Measurements from ENCODE around the gene UBR2. TPM values are rescaled to one million over a fixed set of nuclear protein-coding genes. Genes with fewer than 3 reads are reported as not detected.

UBR2 gene
- 22.6 and 28.4 TPM in 2 replicates for total RNA-seq (2014; rRNA removed; shearing (Covaris generic); ENCODE audit: low replicate concordance)

DNA sequence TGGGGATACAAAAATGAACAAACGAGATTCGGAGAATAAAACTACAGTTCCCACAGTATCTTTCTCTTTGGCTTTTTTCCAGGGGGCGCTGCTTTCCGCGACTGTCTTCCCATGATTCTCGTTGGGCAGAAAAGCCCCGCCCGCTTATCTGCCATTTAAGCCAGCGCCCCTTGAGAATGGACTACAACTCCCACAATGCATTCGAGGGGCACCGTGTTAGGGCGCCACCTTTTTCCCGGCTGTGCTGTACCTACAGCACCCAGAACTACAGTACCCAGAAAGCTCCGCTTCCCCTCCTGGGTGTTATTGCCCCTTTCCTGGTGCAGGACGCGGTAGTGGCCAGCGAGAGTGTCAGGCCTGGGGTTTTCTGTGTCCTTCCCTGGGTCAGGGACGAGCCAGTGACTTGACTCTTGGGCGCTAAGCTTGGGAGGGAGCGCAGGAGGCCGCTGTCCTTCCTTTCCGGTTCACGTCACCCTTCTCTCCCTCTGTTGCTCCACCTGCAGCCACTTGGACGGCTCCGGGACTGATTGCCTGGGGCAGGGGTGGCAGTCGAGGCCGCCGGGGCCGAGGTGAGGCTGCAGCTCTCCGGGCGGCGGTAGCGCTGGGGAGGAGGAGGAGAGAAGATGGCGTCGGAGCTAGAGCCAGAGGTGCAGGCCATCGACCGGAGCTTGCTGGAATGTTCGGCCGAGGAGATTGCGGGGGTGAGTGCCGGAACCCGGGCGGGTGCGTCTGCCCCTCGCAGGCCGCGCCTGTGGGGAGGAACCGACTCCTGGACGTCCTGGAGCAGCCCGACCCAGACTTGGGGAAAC, at the start of gene UBR2:
UBR2 (plus strand) TSS at position 333 of the 809 bp plus-strand sequence; CDS start at position 624, 291 bp downstream.
- H3K79me2 ChIP-seq (ENCODE audit: low read length): peaks cover 49% of the 10 kb centered on the region
- no peaks in the 10 kb centered on the region for H3K9me2 ChIP-seq (replicated peaks; ENCODE audit: insufficient read depth, low read length)

DNA sequence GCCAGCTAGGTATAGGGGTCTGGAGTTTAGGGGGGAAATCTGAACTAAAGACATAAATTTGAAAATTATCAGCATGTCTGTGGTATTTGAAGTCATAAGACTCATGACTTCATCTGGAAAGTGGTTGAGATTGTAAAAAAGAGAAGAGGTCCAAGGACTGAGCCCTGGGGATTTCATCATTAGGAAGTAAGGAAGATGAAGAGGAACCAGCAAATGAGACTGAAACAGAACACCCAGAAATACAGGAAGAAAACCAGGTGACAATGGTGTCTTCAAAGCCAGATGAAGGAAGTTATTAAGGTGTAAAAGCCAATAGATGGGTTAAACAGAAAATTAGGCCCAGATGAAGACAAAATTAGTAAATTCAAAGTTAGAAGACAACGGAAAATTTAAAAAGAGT, 49.1 kb upstream of the UBR2 start:
- Histone ChIP-seq H3K27me3 (ENCODE audit: low read length) (no peaks in the 10 kb centered on the region), H3K9ac (ENCODE audit: low read length) (no peak overlapping the region), H3K9me3 (ENCODE audit: low read length) (peaks cover under 1% of the 10 kb centered on the region; the same call in 1 of the 2 replicates), H2AFZ (ENCODE audit: low read length) (0 out of 2 replicates have a peak overlapping the region, but pooled peaks have one; percentile 7), H3K9me2 (replicated peaks; ENCODE audit: insufficient read depth, low read length) (no peaks in the 10 kb centered on the region), H4K20me1 (ENCODE audit: insufficient read depth, low read depth, low read length) (no peaks in the 10 kb centered on the region), H3K36me3 (ENCODE audit: insufficient read depth, low read length) (no peaks in the 10 kb centered on the region), H3K4me2 (ENCODE audit: low read depth, low read length, poor library complexity, severe bottlenecking) (no peak overlapping the region), H3K4me1 (ENCODE audit: low read length) (peaks cover 26% of the 10 kb centered on the region), H3K79me2 (ENCODE audit: low read length) (no peaks in the 10 kb centered on the region), H3K4me3 (ENCODE audit: low read length) (no peak overlapping the region), H3K27ac (ENCODE audit: low read length) (no peak overlapping the region)
- peak; percentile 54 for DNase-seq

More for the DNA sequence above, at the start of gene UBR2:
- Histone ChIP-seq H3K27ac (ENCODE audit: low read length) (peak within 1 kb of the TSS; percentile 60), H3K4me2 (ENCODE audit: low read depth, low read length, poor library complexity, severe bottlenecking) (peak within 1 kb of the TSS; percentile 90), H2AFZ (ENCODE audit: low read length) (peak within 1 kb of the TSS; percentile 100), H3K9me3 (ENCODE audit: low read length) (no peaks in the 10 kb centered on the region), H3K36me3 (ENCODE audit: insufficient read depth, low read length) (peaks cover 19% of the 10 kb centered on the region), H3K4me3 (ENCODE audit: low read length) (peak within 1 kb of the TSS; percentile 84), H3K4me1 (ENCODE audit: low read length) (peaks cover 19% of the 10 kb centered on the region), H3K9ac (ENCODE audit: low read length) (peak within 1 kb of the TSS; percentile 83), H4K20me1 (ENCODE audit: insufficient read depth, low read depth, low read length) (no peaks in the 10 kb centered on the region), H3K27me3 (ENCODE audit: low read length) (no peaks in the 10 kb centered on the region)
- DNase-seq: peak; percentile 99

GRCh38 chr6:42519779-42520178, 44.0 kb upstream of the UBR2 start:
- Histone ChIP-seq H3K4me3 (ENCODE audit: low read length) (peak overlapping the region; percentile 10; the same call in 1 of the 2 replicates), H3K4me1 (ENCODE audit: low read length) (peaks cover 32% of the 10 kb centered on the region), H3K36me3 (ENCODE audit: insufficient read depth, low read length) (no peaks in the 10 kb centered on the region), H3K9ac (ENCODE audit: low read length) (no peak overlapping the region), H3K27ac (ENCODE audit: low read length) (peak overlapping the region; percentile 85), H4K20me1 (ENCODE audit: insufficient read depth, low read depth, low read length) (no peaks in the 10 kb centered on the region), H3K27me3 (ENCODE audit: low read length) (no peaks in the 10 kb centered on the region), H3K9me3 (ENCODE audit: low read length) (peaks cover 6% of the 10 kb centered on the region; the same call in 1 of the 2 replicates), H3K79me2 (ENCODE audit: low read length) (no peaks in the 10 kb centered on the region), H3K9me2 (replicated peaks; ENCODE audit: insufficient read depth, low read length) (no peaks in the 10 kb centered on the region), H3K4me2 (ENCODE audit: low read depth, low read length, poor library complexity, severe bottlenecking) (no peak overlapping the region), H2AFZ (ENCODE audit: low read length) (no peak overlapping the region)
- no peak for DNase-seq

DNA sequence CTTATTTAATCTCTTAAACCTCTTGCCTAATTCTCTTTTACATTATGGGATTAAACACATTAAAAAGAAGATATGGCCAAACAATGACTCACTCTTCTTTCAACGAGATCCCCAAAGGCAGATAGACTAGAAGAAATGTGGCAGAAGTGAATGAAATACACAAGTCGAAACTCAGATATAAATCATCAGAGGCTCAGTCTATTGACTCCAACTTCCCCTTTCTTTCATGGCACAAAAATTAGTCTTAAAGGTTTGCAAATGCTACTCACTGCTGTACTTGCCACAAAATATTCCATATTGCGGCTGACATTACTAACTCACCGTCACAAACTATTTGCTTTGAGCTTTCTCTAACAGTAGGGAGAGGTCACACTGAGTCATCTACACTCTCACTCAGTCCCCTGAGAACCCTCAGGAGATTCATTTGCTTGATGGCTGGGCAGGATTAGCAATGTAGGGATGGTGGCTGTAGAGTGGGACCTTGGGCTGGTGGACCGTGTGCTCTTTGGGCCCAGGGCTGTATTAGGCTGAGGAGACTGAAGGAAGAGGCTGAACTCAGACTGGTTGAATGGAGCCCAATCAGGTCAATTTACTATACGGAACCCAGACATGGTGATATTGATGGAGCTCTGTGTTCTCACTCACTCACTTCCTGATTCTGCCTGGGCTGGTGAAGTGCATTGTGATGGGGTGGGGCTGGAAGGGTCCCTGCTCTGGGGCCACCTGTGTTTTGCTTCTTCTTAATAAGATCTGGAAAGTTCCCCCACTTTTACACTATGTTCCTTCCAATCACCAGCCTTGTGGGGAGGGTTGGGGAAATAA, 42.8 kb upstream of the UBR2 start:
- Histone ChIP-seq H3K79me2 (ENCODE audit: low read length) (no peaks in the 10 kb centered on the region), H3K27me3 (ENCODE audit: low read length) (no peaks in the 10 kb centered on the region), H4K20me1 (ENCODE audit: insufficient read depth, low read depth, low read length) (no peaks in the 10 kb centered on the region), H3K27ac (ENCODE audit: low read length) (peak overlapping the region; percentile 85), H3K4me2 (ENCODE audit: low read depth, low read length, poor library complexity, severe bottlenecking) (peak overlapping the region; percentile 39), H3K4me3 (ENCODE audit: low read length) (peak overlapping the region; percentile 10; the same call in 1 of the 2 replicates), H3K36me3 (ENCODE audit: insufficient read depth, low read length) (no peaks in the 10 kb centered on the region), H3K9ac (ENCODE audit: low read length) (peak overlapping the region; percentile 30), H3K4me1 (ENCODE audit: low read length) (peaks cover 22% of the 10 kb centered on the region), H2AFZ (ENCODE audit: low read length) (peak overlapping the region; percentile 81), H3K9me2 (replicated peaks; ENCODE audit: insufficient read depth, low read length) (no peaks in the 10 kb centered on the region), H3K9me3 (ENCODE audit: low read length) (peaks cover 6% of the 10 kb centered on the region; the same call in 1 of the 2 replicates)
- peak; percentile 81 for DNase-seq

GRCh38 chr6:42522036-42522435, 41.8 kb upstream of the UBR2 start:
- peaks cover 6% of the 10 kb centered on the region; the same call in 1 of the 2 replicates for H3K9me3 ChIP-seq (ENCODE audit: low read length)
- H3K27me3 ChIP-seq (ENCODE audit: low read length): no peaks in the 10 kb centered on the region
- no peaks in the 10 kb centered on the region for H3K36me3 ChIP-seq (ENCODE audit: insufficient read depth, low read length)
- no peak overlapping the region for H3K4me3 ChIP-seq (ENCODE audit: low read length)
- no peak overlapping the region for H3K4me2 ChIP-seq (ENCODE audit: low read depth, low read length, poor library complexity, severe bottlenecking)
- no peak for DNase-seq
- no peaks in the 10 kb centered on the region for H3K9me2 ChIP-seq (replicated peaks; ENCODE audit: insufficient read depth, low read length)
- peaks cover 22% of the 10 kb centered on the region for H3K4me1 ChIP-seq (ENCODE audit: low read length)
- H3K79me2 ChIP-seq (ENCODE audit: low read length): no peaks in the 10 kb centered on the region
- H3K27ac ChIP-seq (ENCODE audit: low read length): peak overlapping the region; percentile 85
- H3K9ac ChIP-seq (ENCODE audit: low read length): no peak overlapping the region
- no peak overlapping the region for H2AFZ ChIP-seq (ENCODE audit: low read length)
- H4K20me1 ChIP-seq (ENCODE audit: insufficient read depth, low read depth, low read length): no peaks in the 10 kb centered on the region

- no peaks in the 10 kb centered on the region for H3K27me3 ChIP-seq (ENCODE audit: low read length)
- H3K9me2 ChIP-seq (replicated peaks; ENCODE audit: insufficient read depth, low read length): no peaks in the 10 kb centered on the region
- H2AFZ ChIP-seq (ENCODE audit: low read length): peak overlapping the region; percentile 41; the same call in 1 of the 2 replicates
- peaks cover 6% of the 10 kb centered on the region; the same call in 1 of the 2 replicates for H3K9me3 ChIP-seq (ENCODE audit: low read length)
- H3K4me3 ChIP-seq (ENCODE audit: low read length): no peak overlapping the region
- no peak for DNase-seq
- no peaks in the 10 kb centered on the region for H3K36me3 ChIP-seq (ENCODE audit: insufficient read depth, low read length)
- no peak overlapping the region for H3K27ac ChIP-seq (ENCODE audit: low read length)
- peaks cover 22% of the 10 kb centered on the region for H3K4me1 ChIP-seq (ENCODE audit: low read length)
- H3K79me2 ChIP-seq (ENCODE audit: low read length): no peaks in the 10 kb centered on the region
- no peak overlapping the region for H3K4me2 ChIP-seq (ENCODE audit: low read depth, low read length, poor library complexity, severe bottlenecking)
- H4K20me1 ChIP-seq (ENCODE audit: insufficient read depth, low read depth, low read length): no peaks in the 10 kb centered on the region
- H3K9ac ChIP-seq (ENCODE audit: low read length): no peak overlapping the region
Measured at GRCh38 chr6:42522942-42523814, 40.7 kb upstream of the UBR2 start.

- Histone ChIP-seq H3K9ac (ENCODE audit: low read length) (no peak overlapping the region), H4K20me1 (ENCODE audit: insufficient read depth, low read depth, low read length) (no peaks in the 10 kb centered on the region), H2AFZ (ENCODE audit: low read length) (no peak overlapping the region), H3K27ac (ENCODE audit: low read length) (no peak overlapping the region), H3K36me3 (ENCODE audit: insufficient read depth, low read length) (no peaks in the 10 kb centered on the region), H3K9me2 (replicated peaks; ENCODE audit: insufficient read depth, low read length) (no peaks in the 10 kb centered on the region), H3K4me1 (ENCODE audit: low read length) (peaks cover 30% of the 10 kb centered on the region), H3K27me3 (ENCODE audit: low read length) (no peaks in the 10 kb centered on the region), H3K9me3 (ENCODE audit: low read length) (peaks cover 1% of the 10 kb centered on the region; the same call in 1 of the 2 replicates), H3K4me3 (ENCODE audit: low read length) (no peak overlapping the region), H3K4me2 (ENCODE audit: low read depth, low read length, poor library complexity, severe bottlenecking) (no peak overlapping the region), H3K79me2 (ENCODE audit: low read length) (no peaks in the 10 kb centered on the region)
- no peak for DNase-seq
Measured at GRCh38 chr6:42525206-42525605, 38.6 kb upstream of the UBR2 start.

Data from Karpas-422 (cell line).